ENCODE results near the gene TRMT61B. TPM values are rescaled to one million over a fixed set of nuclear protein-coding genes. Genes with fewer than 3 reads are reported as not detected.

Gene TRMT61B
- total and polyA plus RNA-seq, 10 of the 15 experiments (the other 5 are each of a cell fraction or from before 2014, with no cell fraction given) = 12.8 to 23.7 (median 18.1) TPM

- in situ Hi-C loops (cut with MboI) = no loop called here
- Histone ChIP-seq H3K79me2 (ENCODE audit: control insufficient read depth, insufficient read depth, low read length) (peaks cover 86% of the 10 kb centered on the region), H3K4me2 (ENCODE audit: control insufficient read depth, insufficient read depth) (peak overlapping the region; percentile 66), H3K9ac (ENCODE audit: control insufficient read depth, insufficient read depth, low read length) (no peak overlapping the region), H3K27me3 (replicated peaks in 1 of 2; ENCODE audit: control insufficient read depth in 2 of 2, insufficient read depth in 2 of 2, low read length in 1 of 2) (no peaks in the 10 kb centered on the region), H2AFZ (ENCODE audit: control insufficient read depth, low read depth, low read length) (no peak overlapping the region), H4K20me1 (ENCODE audit: control insufficient read depth, insufficient read depth) (no peaks in the 10 kb centered on the region), H3K27ac (ENCODE audit: control insufficient read depth, insufficient read depth) (no peak overlapping the region), H3K9me3 (replicated peaks; ENCODE audit: control insufficient read depth, insufficient read depth, low read length) (no peaks in the 10 kb centered on the region), H3K36me3 (ENCODE audit: control insufficient read depth in 2 of 2, insufficient read depth in 2 of 2, low read length in 1 of 2) (peaks cover 2 to 5% of the 10 kb centered on the region in 2 experiments; a peak in 3 of 4 replicates), H3K4me1 (ENCODE audit: control insufficient read depth, insufficient read depth, low read length) (no peaks in the 10 kb centered on the region), H3K4me3 (peak overlapping the region; percentile 97)
- no TSS peak for BruUV-seq (replicated peaks)
- ChIA-PET SMC1A (ENCODE audit: uncharacterized antibody, unreplicated experiment) (no interaction called here), POLR2A (no interaction called here), RAD21 (ENCODE audit: unreplicated experiment) (no interaction called here), CTCF (interaction anchor here (0.5 kb wide), 1 partner anchor 255 kb away, joined by 3 read pairs; no protein-coding TSS in a partner anchor)
- no peak for DNase-seq (ENCODE audit: low read depth, low spot score)
- no peak for FAIRE-seq
- 0% methylated on average over 1 of the region's 1 CpG for WGBS (ENCODE audit: insufficient coverage, insufficient replicate concordance, low lambda C conversion rate, missing lambda C conversion rate)
- ATAC-seq = peak; percentile 24
- intact Hi-C loops (cut with micrococcal nuclease; ENCODE audit: unreplicated experiment) = loop anchor here (5.0 to 10.0 kb wide), 2 partner anchors 143 to 331 kb away; partner anchors contain the start of gene PPP1CB
- no peak for TF ChIP-seq RB1 (IDR thresholded peaks at IDR 0.05; ENCODE audit: borderline replicate concordance)
- TF ChIP-seq USF1 (IDR thresholded peaks at IDR 0.05; ENCODE audit: borderline replicate concordance, extremely low read length, insufficient read depth, low read depth, low read length) = no peak
- no peak for TF ChIP-seq EP300 (IDR thresholded peaks at IDR 0.05; ENCODE audit: borderline replicate concordance in 1 of 2, control insufficient read depth in 1 of 2, low read depth in 2 of 2, low read length in 2 of 2)
- TF ChIP-seq TAF1 (IDR thresholded peaks at IDR 0.05; ENCODE audit: borderline replicate concordance, low read depth, low read length) = no peak
- no peak for TF ChIP-seq ZBED1 (IDR thresholded peaks at IDR 0.05; ENCODE audit: borderline replicate concordance)
- TF ChIP-seq HSF1 (IDR thresholded peaks at IDR 0.05; ENCODE audit: low read depth, low read length) = no peak
- no peak for TF ChIP-seq EZH2 (IDR thresholded peaks at IDR 0.05; ENCODE audit: borderline replicate concordance, control insufficient read depth, low read depth, low read length)
- no peak for TF ChIP-seq CREM (IDR thresholded peaks at IDR 0.05; ENCODE audit: low read depth)
- TF ChIP-seq ELK1 (IDR thresholded peaks at IDR 0.05; ENCODE audit: low read depth, low read length) = no peak
- TF ChIP-seq MLLT1 (IDR thresholded peaks at IDR 0.05) = no peak
- TF ChIP-seq SIX5 (IDR thresholded peaks at IDR 0.05; ENCODE audit: low read depth, low read length, severe bottlenecking) = no peak
- TF ChIP-seq RELB (IDR thresholded peaks at IDR 0.05; ENCODE audit: low read depth) = no peak
- TF ChIP-seq E2F8 (IDR thresholded peaks at IDR 0.05; ENCODE audit: low read depth, partially characterized antibody) = no peak
Observed at GRCh38 chr2:28898048-28898447, 27.9 kb upstream of the TRMT61B start.

Data from GM12878 (cell line).